ENCODE data around the gene WDFY3. TPM values are rescaled to one million over a fixed set of nuclear protein-coding genes. Genes with fewer than 3 reads are reported as not detected.

The WDFY3 gene
- polyA plus RNA-seq, 1 of the 3 experiments (the other 2 are of a cell fraction) = 13.8 TPM

GRCh38 chr4:84753321-84753972 is 213.0 kb downstream of the WDFY3 start:
- no peak for DNase-seq
- no peak overlapping the region for H3K9ac ChIP-seq
- H3K9me3 ChIP-seq = no peaks in the 10 kb centered on the region
- peaks cover 54 to 59% of the 10 kb centered on the region in 2 experiments for H3K36me3 ChIP-seq (replicated peaks in 1 of 2; ENCODE audit: control insufficient read depth in 1 of 2, insufficient read depth in 2 of 2, low read length in 1 of 2)
- H2AFZ ChIP-seq (ENCODE audit: low read depth) = no peak overlapping the region
- H3K27me3 ChIP-seq (ENCODE audit: insufficient read depth) = no peaks in the 10 kb centered on the region
- H3K4me3 ChIP-seq (ENCODE audit: low read depth in 2 of 2, low read length in 1 of 2) = no peak overlapping the region
- ChIA-PET POLR2A (no interaction called here), CTCF (interaction anchor here (0.7 to 2.2 kb wide), 2 partner anchors 218 to 223 kb away, joined by 3 to 8 read pairs; no protein-coding TSS in a partner anchor)
- H3K9me2 ChIP-seq = no peaks in the 10 kb centered on the region
- no peak overlapping the region for H3K4me2 ChIP-seq
- H3K79me2 ChIP-seq (ENCODE audit: insufficient read depth) = no peaks in the 10 kb centered on the region
- peaks cover 10% of the 10 kb centered on the region for H3F3A ChIP-seq (replicated peaks; ENCODE audit: insufficient read depth)
- WGBS (ENCODE audit: low lambda C conversion rate) = 93% methylated on average over 7 of the region's 7 CpGs
- H3K27ac ChIP-seq (ENCODE audit: low read depth in 2 of 2, low read length in 1 of 2) = no peak overlapping the region
- peaks cover 0 to 6% of the 10 kb centered on the region in 2 experiments; a peak in 2 of 4 replicates for H3K4me1 ChIP-seq (ENCODE audit: control insufficient read depth in 1 of 2, insufficient read depth in 2 of 2, low read depth in 1 of 2, low read length in 1 of 2)
- no peaks in the 10 kb centered on the region for H4K20me1 ChIP-seq (ENCODE audit: insufficient read depth)
- TF ChIP-seq NFIC (IDR thresholded peaks at IDR 0.05; ENCODE audit: borderline replicate concordance) (no peak), GABPA (IDR thresholded peaks at IDR 0.05; ENCODE audit: low read depth) (no peak), ELF1 (IDR thresholded peaks at IDR 0.05) (no peak), MXI1 (IDR thresholded peaks at IDR 0.05; ENCODE audit: low read depth, low read length) (no peak), MAX (IDR thresholded peaks at IDR 0.05; ENCODE audit: low read depth) (no peak), GATA2 (CRISPR knock-in tag; IDR thresholded peaks at IDR 0.05) (no peak), REST (IDR thresholded peaks at IDR 0.05; ENCODE audit: low read depth, low read length) (no peak), RCOR1 (IDR thresholded peaks at IDR 0.05; ENCODE audit: low read length) (no peak), TCF12 (IDR thresholded peaks at IDR 0.05) (no peak), USF1 (IDR thresholded peaks at IDR 0.05; ENCODE audit: borderline replicate concordance, low read depth) (no peak)

- H3F3A ChIP-seq (replicated peaks; ENCODE audit: insufficient read depth) = peaks cover 10% of the 10 kb centered on the region
- H3K36me3 ChIP-seq (replicated peaks in 1 of 2; ENCODE audit: control insufficient read depth in 1 of 2, insufficient read depth in 2 of 2, low read length in 1 of 2) = peaks cover 55 to 70% of the 10 kb centered on the region in 2 experiments
- no peaks in the 10 kb centered on the region for H3K9me2 ChIP-seq
- CTCF ChIA-PET = interaction anchor here (2.2 to 2.8 kb wide), 4 partner anchors 20 to 220 kb away, joined by 8 to 65 read pairs (median 17); partner anchors contain the start of gene WDFY3
- no peak for DNase-seq
- H3K27me3 ChIP-seq (ENCODE audit: insufficient read depth) = no peaks in the 10 kb centered on the region
- H3K4me1 ChIP-seq (ENCODE audit: control insufficient read depth in 1 of 2, insufficient read depth in 2 of 2, low read depth in 1 of 2, low read length in 1 of 2) = peaks cover 0 to 6% of the 10 kb centered on the region in 2 experiments; a peak in 2 of 4 replicates
- H3K9me3 ChIP-seq = no peaks in the 10 kb centered on the region
- no peak overlapping the region for H3K4me2 ChIP-seq
- WGBS (ENCODE audit: low lambda C conversion rate) = 91% methylated on average over 4 of the region's 4 CpGs
- no peak overlapping the region for H3K9ac ChIP-seq
- POLR2A ChIA-PET = no interaction called here
- H2AFZ ChIP-seq (ENCODE audit: low read depth) = no peak overlapping the region
- H3K27ac ChIP-seq (ENCODE audit: low read depth in 2 of 2, low read length in 1 of 2) = peak overlapping the region in 1 of 2 experiments; percentile 65; a peak in 1 of 4 replicates
- no peaks in the 10 kb centered on the region for H3K79me2 ChIP-seq (ENCODE audit: insufficient read depth)
- no peak overlapping the region for H3K4me3 ChIP-seq (ENCODE audit: low read depth in 2 of 2, low read length in 1 of 2)
- TF ChIP-seq RXRA (IDR thresholded peaks at IDR 0.05; ENCODE audit: borderline replicate concordance, low read depth) (no peak), EP300 (IDR thresholded peaks at IDR 0.05; ENCODE audit: borderline replicate concordance in 1 of 2, low read depth in 1 of 2, low read length in 1 of 2) (no peak), RFX5 (IDR thresholded peaks at IDR 0.05; ENCODE audit: low read length) (no peak), GATA2 (CRISPR knock-in tag; IDR thresholded peaks at IDR 0.05) (no peak), PBX3 (IDR thresholded peaks at IDR 0.05) (no peak), TCF12 (IDR thresholded peaks at IDR 0.05) (no peak), MEF2A (IDR thresholded peaks at IDR 0.05; ENCODE audit: borderline replicate concordance, low read depth) (no peak), RCOR1 (IDR thresholded peaks at IDR 0.05; ENCODE audit: low read length) (no peak), NRF1 (IDR thresholded peaks at IDR 0.05; ENCODE audit: low read depth, low read length) (no peak), EZH2phosphoT487 (IDR thresholded peaks at IDR 0.05; ENCODE audit: borderline replicate concordance, low read depth) (no peak), POLR2AphosphoS5 (IDR thresholded peaks at IDR 0.05; ENCODE audit: low read depth, low read length) (no peak), FOSL2 (IDR thresholded peaks at IDR 0.05; ENCODE audit: borderline replicate concordance, low read depth) (no peak), MXI1 (IDR thresholded peaks at IDR 0.05; ENCODE audit: low read depth, low read length) (no peak), ELF1 (IDR thresholded peaks at IDR 0.05) (no peak), JUND (IDR thresholded peaks at IDR 0.05) (no peak)
- no peaks in the 10 kb centered on the region for H4K20me1 ChIP-seq (ENCODE audit: insufficient read depth)
Observed at GRCh38 chr4:84751707-84752106, 214.8 kb downstream of the WDFY3 start.

All from SK-N-SH (cell line).